Chondrocyte (in vitro differentiated cells): ENCODE data around the gene MATK. TPM values are rescaled to one million over a fixed set of nuclear protein-coding genes. Genes with fewer than 3 reads are reported as not detected.
"Not testable (repeated sequence)": the region's sequence is repeated elsewhere in the genome, so short reads cannot be mapped to it uniquely, and the experiment has no call there.

Experiments
- DNase-seq: peaks from one replicate; pipeline ENCODE4 v3.0.0; 2021; ENCODE audit warnings: mixed read lengths, low spot score
- H3K27ac Mint-ChIP-seq: one replicate; pipeline ENCODE4 v1.8.0; 2021; ENCODE audit warnings: mild to moderate bottlenecking, moderate library complexity, mixed read lengths; ENCODE audit not compliant: unreplicated experiment
- H3K27me3 Mint-ChIP-seq: 2 replicates; pipeline ENCODE4 v1.8.0; 2021; ENCODE audit warnings: low read depth, mixed read lengths
- H3K36me3 Mint-ChIP-seq: 2 replicates; pipeline ENCODE4 v1.8.0; 2021; ENCODE audit warnings: low read depth, mixed read lengths
- H3K4me1 Mint-ChIP-seq: 2 replicates; pipeline ENCODE4 v1.8.0; 2021; ENCODE audit warnings: low read depth, mild to moderate bottlenecking, mixed read lengths
- H3K4me3 Mint-ChIP-seq: one replicate; pipeline ENCODE4 v1.8.0; 2021; ENCODE audit warnings: mild to moderate bottlenecking, moderate library complexity, mixed read lengths; ENCODE audit not compliant: unreplicated experiment
- H3K9me3 Mint-ChIP-seq: 2 replicates; pipeline ENCODE4 v1.8.0; 2021; ENCODE audit warnings: low read depth, mixed read lengths
- total RNA-seq: library from RNA; stranded (reverse); gene quantifications from 3 replicates; pipeline ENCODE4 v1.2.1, GENCODE V29; 2021
- TF ChIP-seq, protein P1 (sequence below): fragments of 200-600 bp; sonication (generic); IDR thresholded peaks from 2 replicates; pipeline ENCODE4 v1.5.0; 2021; ENCODE audit warnings: antibody characterized with exemption, mild to moderate bottlenecking, moderate library complexity

Gene MATK
- total RNA-seq, 1 donor from 2014 or later = not detected

- no peak for DNase-seq
- Mint-ChIP-seq H3K27ac (no peak overlapping the region), H3K4me3 (no peak overlapping the region), H3K27me3 (peaks cover 14% of the 10 kb centered on the region), H3K9me3 (no peaks in the 10 kb centered on the region), H3K4me1 (peaks cover 5% of the 10 kb centered on the region), H3K36me3 (no peaks in the 10 kb centered on the region)
- TF ChIP-seq, protein P1, sequence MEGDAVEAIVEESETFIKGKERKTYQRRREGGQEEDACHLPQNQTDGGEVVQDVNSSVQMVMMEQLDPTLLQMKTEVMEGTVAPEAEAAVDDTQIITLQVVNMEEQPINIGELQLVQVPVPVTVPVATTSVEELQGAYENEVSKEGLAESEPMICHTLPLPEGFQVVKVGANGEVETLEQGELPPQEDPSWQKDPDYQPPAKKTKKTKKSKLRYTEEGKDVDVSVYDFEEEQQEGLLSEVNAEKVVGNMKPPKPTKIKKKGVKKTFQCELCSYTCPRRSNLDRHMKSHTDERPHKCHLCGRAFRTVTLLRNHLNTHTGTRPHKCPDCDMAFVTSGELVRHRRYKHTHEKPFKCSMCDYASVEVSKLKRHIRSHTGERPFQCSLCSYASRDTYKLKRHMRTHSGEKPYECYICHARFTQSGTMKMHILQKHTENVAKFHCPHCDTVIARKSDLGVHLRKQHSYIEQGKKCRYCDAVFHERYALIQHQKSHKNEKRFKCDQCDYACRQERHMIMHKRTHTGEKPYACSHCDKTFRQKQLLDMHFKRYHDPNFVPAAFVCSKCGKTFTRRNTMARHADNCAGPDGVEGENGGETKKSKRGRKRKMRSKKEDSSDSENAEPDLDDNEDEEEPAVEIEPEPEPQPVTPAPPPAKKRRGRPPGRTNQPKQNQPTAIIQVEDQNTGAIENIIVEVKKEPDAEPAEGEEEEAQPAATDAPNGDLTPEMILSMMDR = no peak
These were observed 33.8 kb upstream of the MATK start for GRCh38 chr19:3819989-3820388.

DNA sequence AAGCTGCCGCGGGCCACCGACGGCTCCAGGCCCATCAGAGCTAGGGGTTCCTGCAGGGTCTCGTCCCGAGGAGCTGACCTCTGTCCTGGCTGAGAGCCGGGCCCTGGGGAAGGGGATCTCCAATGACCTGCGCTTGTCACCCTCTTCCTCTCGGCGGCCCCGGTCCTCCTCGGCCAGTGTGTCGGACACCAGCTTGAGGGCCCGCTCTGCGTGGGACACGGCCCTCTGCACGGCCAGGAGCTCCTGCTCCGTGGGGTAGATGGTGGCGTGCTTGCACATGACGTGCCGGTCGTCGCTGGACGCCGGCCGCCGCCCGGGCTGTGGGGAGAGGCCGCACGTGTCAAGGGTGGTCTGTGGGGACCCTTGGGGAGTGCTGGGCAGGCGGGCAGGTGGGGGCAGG is 32.7 kb upstream of the MATK start:
- peaks cover 5% of the 10 kb centered on the region for H3K4me1 Mint-ChIP-seq
- H3K27ac Mint-ChIP-seq = no peak overlapping the region
- DNase-seq = no peak
- TF ChIP-seq, protein P1 = no peak
- peaks cover 10% of the 10 kb centered on the region for H3K27me3 Mint-ChIP-seq
- no peaks in the 10 kb centered on the region for H3K9me3 Mint-ChIP-seq
- H3K4me3 Mint-ChIP-seq = no peak overlapping the region
- no peaks in the 10 kb centered on the region for H3K36me3 Mint-ChIP-seq

DNA sequence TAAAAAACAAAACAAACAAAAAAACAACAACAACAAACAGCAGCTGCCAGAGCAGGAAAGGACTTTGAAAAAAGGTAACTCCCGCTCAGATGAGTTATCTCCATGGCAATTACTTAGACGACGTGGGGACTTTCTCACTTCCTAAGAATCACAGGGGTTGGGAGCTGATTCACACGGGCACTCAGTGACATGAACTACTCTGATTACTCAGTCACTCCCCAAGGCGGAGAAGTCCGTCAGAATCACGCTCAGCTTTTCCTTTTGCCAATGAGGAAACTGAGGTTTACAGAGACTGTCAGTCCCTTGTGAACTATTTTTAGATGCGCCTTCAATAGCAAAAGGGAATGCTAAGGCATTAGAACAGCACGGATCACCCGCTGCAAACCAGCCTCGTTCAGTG is 32.3 kb upstream of the MATK start:
- Mint-ChIP-seq H3K27ac (no peak overlapping the region), H3K4me1 (peaks cover 5% of the 10 kb centered on the region), H3K9me3 (no peaks in the 10 kb centered on the region), H3K4me3 (peak overlapping the region; percentile 25), H3K27me3 (peaks cover 8% of the 10 kb centered on the region), H3K36me3 (no peaks in the 10 kb centered on the region)
- no peak for DNase-seq
- TF ChIP-seq, protein P1 = no peak

GRCh38 chr19:3817761-3818160 is 31.6 kb upstream of the MATK start:
- H3K4me3 Mint-ChIP-seq = no peak overlapping the region
- H3K27ac Mint-ChIP-seq = no peak overlapping the region
- TF ChIP-seq, protein P1 = no peak
- H3K36me3 Mint-ChIP-seq = no peaks in the 10 kb centered on the region
- peaks cover 5% of the 10 kb centered on the region for H3K27me3 Mint-ChIP-seq
- no peaks in the 10 kb centered on the region for H3K9me3 Mint-ChIP-seq
- no peak for DNase-seq
- H3K4me1 Mint-ChIP-seq = peaks cover 7% of the 10 kb centered on the region

- no peaks in the 10 kb centered on the region for H3K36me3 Mint-ChIP-seq
- H3K4me3 Mint-ChIP-seq = no peak overlapping the region
These were observed 30.5 kb upstream of the MATK start for GRCh38 chr19:3816566-3817218.

GRCh38 chr19:3816148-3816547 is 30.0 kb upstream of the MATK start:
- not testable (repeated sequence) for H3K36me3 Mint-ChIP-seq, H3K4me3 Mint-ChIP-seq, DNase-seq, H3K27ac Mint-ChIP-seq, H3K9me3 Mint-ChIP-seq, H3K4me1 Mint-ChIP-seq, H3K27me3 Mint-ChIP-seq

More at GRCh38 chr19:3816566-3817218, 30.5 kb upstream of the MATK start:
- peaks cover 5% of the 10 kb centered on the region for H3K27me3 Mint-ChIP-seq
- no peak overlapping the region for H3K27ac Mint-ChIP-seq
- peaks cover 8% of the 10 kb centered on the region for H3K4me1 Mint-ChIP-seq
- TF ChIP-seq, protein P1 = no peak
- no peak for DNase-seq
- no peaks in the 10 kb centered on the region for H3K9me3 Mint-ChIP-seq
